CD14-positive monocyte (primary cell): ENCODE data around the gene FBLIM1. TPM values are rescaled to one million over a fixed set of nuclear protein-coding genes. Genes with fewer than 3 reads are reported as not detected.

ENCODE experiments used
- DNase-seq, 3 donors: peaks; one replicate each; pipeline ENCODE4 v3.0.0-alpha.2; 2011 to 2022
- H2AFZ ChIP-seq: 2 replicates; pipeline ENCODE4 v1.6.0; 2012; ENCODE audit warnings: mild to moderate bottlenecking, low read depth, low read length, inconsistent platforms; ENCODE audit not compliant: insufficient read depth, poor library complexity, severe bottlenecking
- H3K27ac ChIP-seq, 2 donors: 1 replicate in 1 of 2; 2 replicates in 1 of 2; pipeline ENCODE4 v1.5.1; 2012 to 2013; ENCODE audit warnings: low read length in 2 of 2, control low read depth in 1 of 2, inconsistent platforms in 1 of 2, low read depth in 1 of 2, mild to moderate bottlenecking in 1 of 2
- H3K27me3 ChIP-seq, 2 donors: one replicate each; pipeline versions ENCODE4 v1.6.0 to v1.6.1; 2011 to 2013; ENCODE audit warnings: low read length in 2 of 2; ENCODE audit not compliant: control insufficient read depth in 2 of 2, insufficient read depth in 2 of 2
- H3K36me3 ChIP-seq, 2 donors: replicated peaks in 1 of 2; 1 replicate in 1 of 2; 2 replicates in 1 of 2; pipeline versions ENCODE4 v1.5.1 to v1.6.1; 2012 to 2013; ENCODE audit warnings: low read length in 2 of 2, control low read depth in 1 of 2, inconsistent platforms in 1 of 2, mild to moderate bottlenecking in 1 of 2; ENCODE audit not compliant: insufficient read depth in 2 of 2, control insufficient read depth in 1 of 2
- H3K4me1 ChIP-seq, 2 donors: 1 replicate in 1 of 2; 2 replicates in 1 of 2; pipeline versions ENCODE4 v1.5.1 to v1.6.1; 2012 to 2013; ENCODE audit warnings: low read length in 2 of 2, control low read depth in 1 of 2, inconsistent platforms in 1 of 2, mild to moderate bottlenecking in 1 of 2, moderate library complexity in 1 of 2; ENCODE audit not compliant: insufficient read depth in 2 of 2, control insufficient read depth in 1 of 2
- H3K4me2 ChIP-seq: replicated peaks from 2 replicates; pipeline ENCODE3; 2012; ENCODE audit warnings: low read length, moderate library complexity, mild to moderate bottlenecking; ENCODE audit not compliant: poor library complexity, severe bottlenecking; ENCODE audit errors: extremely low read depth
- H3K4me3 ChIP-seq, 3 experiments: fragments of 200-600 bp in 1 of 3; sonication (generic) in 1 of 3; replicated peaks in 1 of 3; 1 replicate in 2 of 3; 2 replicates in 1 of 3; pipeline ENCODE4 v1.5.1; 2011 to 2013; ENCODE audit warnings: low read length in 3 of 3, mild to moderate bottlenecking in 3 of 3, control low read depth in 2 of 3, low read depth in 2 of 3, inconsistent platforms in 1 of 3, moderate library complexity in 1 of 3
- H3K79me2 ChIP-seq: 2 replicates; pipeline ENCODE4 v1.6.0; 2012; ENCODE audit warnings: mild to moderate bottlenecking, control low read depth, inconsistent platforms, low read length, moderate library complexity; ENCODE audit not compliant: insufficient read depth
- H3K9ac ChIP-seq: 2 replicates; pipeline ENCODE4 v1.6.0; 2017; ENCODE audit warnings: low read length, mild to moderate bottlenecking; ENCODE audit not compliant: insufficient read depth, poor library complexity, severe bottlenecking
- H3K9me3 ChIP-seq, 2 donors: replicated peaks in 1 of 2; 1 replicate in 1 of 2; 2 replicates in 1 of 2; pipeline versions ENCODE4 v1.5.1 to v1.6.1; 2012 to 2013; ENCODE audit warnings: low read length in 2 of 2, control low read depth in 1 of 2; ENCODE audit not compliant: control insufficient read depth in 1 of 2, insufficient read depth in 1 of 2
- H4K20me1 ChIP-seq: 2 replicates; pipeline ENCODE4 v1.6.0; 2012; ENCODE audit warnings: mild to moderate bottlenecking, low read length, control low read depth, moderate library complexity; ENCODE audit not compliant: insufficient read depth
- H3K27ac Mint-ChIP-seq, 7 donors: one replicate each; pipeline ENCODE4 v1.8.0; 2020; ENCODE audit warnings: mild to moderate bottlenecking in 7 of 7, mixed read lengths in 7 of 7, moderate library complexity in 6 of 7, inconsistent platforms in 2 of 7
- H3K27me3 Mint-ChIP-seq, 3 donors: one replicate each; pipeline ENCODE4 v1.8.0; 2021 to 2022; ENCODE audit warnings: low read depth in 3 of 3, mild to moderate bottlenecking in 3 of 3, mixed read lengths in 3 of 3, moderate library complexity in 3 of 3, inconsistent platforms in 1 of 3
- H3K36me3 Mint-ChIP-seq, 2 donors: one replicate each; pipeline ENCODE4 v1.8.0; 2020; ENCODE audit warnings: mixed read lengths in 2 of 2, inconsistent platforms in 1 of 2, mild to moderate bottlenecking in 1 of 2
- H3K4me1 Mint-ChIP-seq: one replicate; pipeline ENCODE4 v1.8.0; 2020; ENCODE audit warnings: mild to moderate bottlenecking, mixed read lengths
- H3K4me3 Mint-ChIP-seq, 2 donors: one replicate each; pipeline ENCODE4 v1.8.0; 2020; ENCODE audit warnings: mild to moderate bottlenecking in 2 of 2, mixed read lengths in 2 of 2, moderate library complexity in 1 of 2
- H3K9me3 Mint-ChIP-seq, 7 donors: one replicate each; pipeline ENCODE4 v1.8.0; 2020 to 2022; ENCODE audit warnings: mixed read lengths in 7 of 7, mild to moderate bottlenecking in 6 of 7, moderate library complexity in 6 of 7, inconsistent platforms in 2 of 7
- CTCF ChIP-seq: fragments of 200-600 bp; IDR thresholded peaks from one replicate; pipeline ENCODE4 v1.8.0; 2022; ENCODE audit warnings: antibody characterized with exemption, mild to moderate bottlenecking
- WGBS: methylation state at CpG from one replicate; pipeline ENCODE4 v1.1.5; 2013; ENCODE audit warnings: missing lambda C conversion rate; ENCODE audit not compliant: insufficient coverage; 5-methylcytosine and 5-hydroxymethylcytosine counted together
- intact Hi-C, 2 donors: fragments of 100-400 bp; cut with micrococcal nuclease; formaldehyde crosslinking; loops; one replicate each; pipeline versions ENCODE4 v1.15.0 to v1.15.1; 2023
- polyA plus RNA-seq, 3 donors: library from polyadenylated mRNA; depleted of rRNA in 1 of 3; unstranded in 2 of 3; stranded (reverse) in 1 of 3; fragments of 300-500 nt in 2 of 3; fragments of >200 nt in 1 of 3; fragmentation: Illumina TruSeq in 2 of 3; gene quantifications; 1 replicate in 2 of 3; 2 replicates in 1 of 3; pipeline ENCODE4 v1.2.3, GENCODE V29; 2012 to 2021

Gene FBLIM1
- polyA plus RNA-seq, 3 donors, result not detected

DNA sequence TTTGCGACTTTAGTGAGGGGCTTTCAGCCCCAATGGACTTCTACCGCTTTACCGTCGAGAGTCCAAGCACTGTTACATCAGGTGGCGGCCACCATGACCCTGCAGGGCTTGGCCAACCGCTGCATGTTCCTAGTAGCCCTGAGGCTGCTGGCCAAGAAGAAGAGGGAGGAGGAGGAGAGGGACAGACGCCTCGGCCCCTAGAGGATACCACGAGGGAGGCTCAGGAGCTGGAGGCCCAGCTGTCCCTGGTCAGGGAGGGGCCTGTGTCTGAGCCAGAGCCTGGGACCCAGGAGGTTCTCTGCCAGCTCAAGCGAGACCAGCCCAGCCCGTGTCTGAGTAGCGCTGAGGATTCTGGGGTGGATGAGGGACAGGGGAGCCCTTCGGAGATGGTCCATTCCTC, 31.2 kb upstream of the FBLIM1 start:
- H3K27me3 Mint-ChIP-seq, result peaks cover 0 to 2% (median 2%) of the 10 kb centered on the region in 3 donors
- H3K9ac ChIP-seq, result no peak overlapping the region
- H4K20me1 ChIP-seq, result peaks cover 26% of the 10 kb centered on the region
- no peak for TF ChIP-seq CTCF
- intact Hi-C loops, result no loop called here
- no peak overlapping the region for H3K4me3 ChIP-seq
- H3K4me2 ChIP-seq, result no peak overlapping the region
- no peaks in the 10 kb centered on the region for H3K4me1 ChIP-seq
- H3K4me1 Mint-ChIP-seq, result no peaks in the 10 kb centered on the region
- H3K9me3 ChIP-seq, result no peaks in the 10 kb centered on the region
- H3K36me3 ChIP-seq, result peaks cover 88 to 98% of the 10 kb centered on the region in 2 donors
- H3K27ac Mint-ChIP-seq, result no peak overlapping the region
- no peak for DNase-seq
- no peak overlapping the region for H2AFZ ChIP-seq
- no peaks in the 10 kb centered on the region for H3K79me2 ChIP-seq
- H3K27ac ChIP-seq, result no peak overlapping the region
- peaks cover 77 to 98% of the 10 kb centered on the region in 2 donors for H3K36me3 Mint-ChIP-seq
- H3K9me3 Mint-ChIP-seq, result no peaks in the 10 kb centered on the region
- no peak overlapping the region for H3K4me3 Mint-ChIP-seq
- 97% methylated on average over 10 of the region's 13 CpGs for WGBS
- H3K27me3 ChIP-seq, result no peaks in the 10 kb centered on the region

GRCh38 chr1:15727866-15728534, 30.6 kb upstream of the FBLIM1 start:
- no peak for DNase-seq
- 99% methylated on average over 22 of the region's 23 CpGs for WGBS
- intact Hi-C loops, result no loop called here
- Histone ChIP-seq H3K4me2 (no peak overlapping the region), H3K27me3 (no peaks in the 10 kb centered on the region), H3K4me1 (no peaks in the 10 kb centered on the region), H3K4me3 (no peak overlapping the region), H3K79me2 (no peaks in the 10 kb centered on the region), H2AFZ (no peak overlapping the region), H3K27ac (no peak overlapping the region), H3K36me3 (peaks cover 88 to 98% of the 10 kb centered on the region in 2 donors), H3K9ac (no peak overlapping the region), H3K9me3 (no peaks in the 10 kb centered on the region), H4K20me1 (peaks cover 23% of the 10 kb centered on the region)
- H3K4me1 Mint-ChIP-seq, result no peaks in the 10 kb centered on the region
- H3K4me3 Mint-ChIP-seq, result no peak overlapping the region
- H3K27ac Mint-ChIP-seq, result peak overlapping the region in 1 of 7 donors; percentile 43
- H3K27me3 Mint-ChIP-seq, result peaks cover 0 to 3% (median 2%) of the 10 kb centered on the region in 3 donors
- no peaks in the 10 kb centered on the region for H3K9me3 Mint-ChIP-seq
- H3K36me3 Mint-ChIP-seq, result peaks cover 76 to 98% of the 10 kb centered on the region in 2 donors
- TF ChIP-seq CTCF, result no peak
